ENCODE results near the gene CHST11.

CHST11 gene

DNA sequence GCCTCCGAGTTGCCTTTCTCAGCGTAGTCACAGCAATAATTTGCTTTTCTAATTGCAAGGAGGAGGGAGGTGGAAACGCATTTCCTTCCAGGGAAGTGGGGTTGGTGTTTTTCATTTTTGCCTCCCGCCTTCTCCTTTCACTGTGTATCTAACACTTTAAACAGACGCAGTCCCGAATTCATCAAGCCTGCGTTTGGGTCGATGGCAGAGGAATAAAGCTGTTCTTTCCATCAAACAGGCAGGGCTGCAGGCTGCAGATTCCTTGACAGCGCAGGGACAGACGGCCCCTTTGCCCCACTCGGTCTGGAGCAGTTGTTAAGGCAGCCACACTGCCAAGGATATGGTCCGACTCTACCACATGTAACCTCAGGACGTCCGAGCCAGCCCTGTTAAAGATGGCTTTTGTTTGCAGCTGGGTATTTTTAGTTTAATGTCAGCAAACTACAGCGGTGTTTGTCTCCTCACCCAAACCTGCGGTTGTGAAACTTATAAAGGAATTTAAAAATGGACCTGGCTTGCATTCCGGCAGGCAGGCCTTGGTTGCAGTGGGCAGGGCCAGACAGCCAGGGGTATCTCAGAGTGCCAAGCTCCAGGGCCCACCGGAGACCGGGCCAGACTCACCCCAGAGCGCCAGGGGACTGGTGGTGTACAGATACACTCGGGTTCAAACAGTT, 2.1 kb downstream of the CHST11 start:
- Histone ChIP-seq H3K36me3 (ENCODE audit: insufficient read depth, low read length) (peaks cover 57% of the 10 kb centered on the region), H3K4me3 (ENCODE audit: low read depth in 1 of 2, low read length in 2 of 2) (peak overlapping the region; percentile 78 to 99), H3K79me2 (ENCODE audit: insufficient read depth, low read length) (peaks cover 79% of the 10 kb centered on the region), H2AFZ (ENCODE audit: low read depth, low read length) (0 out of 2 replicates have a peak overlapping the region, but pooled peaks have one; percentile 21), H3K4me2 (ENCODE audit: insufficient read depth, low read length) (peak overlapping the region; percentile 83), H3K9ac (ENCODE audit: low read depth, low read length) (peak overlapping the region; percentile 98), H4K20me1 (ENCODE audit: insufficient read depth, low read length) (peaks cover 60% of the 10 kb centered on the region), H3K27ac (ENCODE audit: low read length) (peak overlapping the region; percentile 91), H3K27me3 (ENCODE audit: insufficient read depth, low read length, poor library complexity) (no peaks in the 10 kb centered on the region), H3K4me1 (ENCODE audit: insufficient read depth, low read length) (peaks cover 60% of the 10 kb centered on the region), H3K9me3 (ENCODE audit: insufficient read depth, low read length, severe bottlenecking) (no peaks in the 10 kb centered on the region)
- TF ChIP-seq, protein P1, sequence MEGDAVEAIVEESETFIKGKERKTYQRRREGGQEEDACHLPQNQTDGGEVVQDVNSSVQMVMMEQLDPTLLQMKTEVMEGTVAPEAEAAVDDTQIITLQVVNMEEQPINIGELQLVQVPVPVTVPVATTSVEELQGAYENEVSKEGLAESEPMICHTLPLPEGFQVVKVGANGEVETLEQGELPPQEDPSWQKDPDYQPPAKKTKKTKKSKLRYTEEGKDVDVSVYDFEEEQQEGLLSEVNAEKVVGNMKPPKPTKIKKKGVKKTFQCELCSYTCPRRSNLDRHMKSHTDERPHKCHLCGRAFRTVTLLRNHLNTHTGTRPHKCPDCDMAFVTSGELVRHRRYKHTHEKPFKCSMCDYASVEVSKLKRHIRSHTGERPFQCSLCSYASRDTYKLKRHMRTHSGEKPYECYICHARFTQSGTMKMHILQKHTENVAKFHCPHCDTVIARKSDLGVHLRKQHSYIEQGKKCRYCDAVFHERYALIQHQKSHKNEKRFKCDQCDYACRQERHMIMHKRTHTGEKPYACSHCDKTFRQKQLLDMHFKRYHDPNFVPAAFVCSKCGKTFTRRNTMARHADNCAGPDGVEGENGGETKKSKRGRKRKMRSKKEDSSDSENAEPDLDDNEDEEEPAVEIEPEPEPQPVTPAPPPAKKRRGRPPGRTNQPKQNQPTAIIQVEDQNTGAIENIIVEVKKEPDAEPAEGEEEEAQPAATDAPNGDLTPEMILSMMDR (IDR thresholded peaks at IDR 0.05; ENCODE audit: borderline replicate concordance, extremely low read depth, low read length, poor library complexity, severe bottlenecking) = no peak
- TF ChIP-seq EZH2 (IDR thresholded peaks at IDR 0.05; ENCODE audit: borderline replicate concordance, low read depth, low read length, severe bottlenecking) = no peak
- ATAC-seq (ENCODE audit: insufficient read depth, low read depth) = peak; percentile 12
- peak; percentile 49 for DNase-seq

DNA sequence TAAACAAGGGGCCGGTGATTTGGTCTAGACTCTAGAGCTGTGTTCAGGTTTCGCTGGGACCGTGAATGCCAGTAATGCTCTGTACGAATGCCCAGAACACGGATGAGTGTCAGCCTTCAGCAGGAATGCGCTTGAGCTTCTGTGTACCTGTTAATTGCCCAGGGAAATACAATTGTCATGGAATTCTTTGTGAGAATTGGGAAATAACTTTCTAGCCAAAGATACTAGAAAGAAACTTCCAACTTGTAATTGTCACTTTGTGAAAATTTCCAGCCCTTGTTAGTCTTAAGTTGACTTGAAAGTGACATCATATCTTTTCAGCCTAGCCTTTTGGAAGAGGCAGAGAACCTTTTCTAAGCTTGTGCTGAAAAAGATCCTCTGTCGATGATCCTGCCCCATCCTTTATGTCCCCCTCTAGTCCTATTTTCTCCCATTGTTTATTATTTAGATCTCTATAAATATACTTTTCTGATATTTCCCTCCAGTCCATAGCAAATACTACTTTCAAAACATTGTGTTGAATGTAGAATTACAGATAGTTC, 2.7 kb downstream of the CHST11 start:
- peaks cover 60% of the 10 kb centered on the region for H4K20me1 ChIP-seq (ENCODE audit: insufficient read depth, low read length)
- peak overlapping the region; percentile 98 for H3K9ac ChIP-seq (ENCODE audit: low read depth, low read length)
- H3K36me3 ChIP-seq (ENCODE audit: insufficient read depth, low read length) = peaks cover 61% of the 10 kb centered on the region
- H3K4me3 ChIP-seq (ENCODE audit: low read depth in 1 of 2, low read length in 2 of 2) = peak overlapping the region; percentile 78 to 99
- TF ChIP-seq EZH2 (IDR thresholded peaks at IDR 0.05; ENCODE audit: borderline replicate concordance, low read depth, low read length, severe bottlenecking) = no peak
- TF ChIP-seq, protein P1 (IDR thresholded peaks at IDR 0.05; ENCODE audit: borderline replicate concordance, extremely low read depth, low read length, poor library complexity, severe bottlenecking) = no peak
- DNase-seq (no peak), ATAC-seq (ENCODE audit: insufficient read depth, low read depth) (no peak)
- peaks cover 66% of the 10 kb centered on the region for H3K4me1 ChIP-seq (ENCODE audit: insufficient read depth, low read length)
- peak overlapping the region; percentile 91 for H3K27ac ChIP-seq (ENCODE audit: low read length)
- H3K79me2 ChIP-seq (ENCODE audit: insufficient read depth, low read length) = peaks cover 85% of the 10 kb centered on the region
- H2AFZ ChIP-seq (ENCODE audit: low read depth, low read length) = no peak overlapping the region
- H3K4me2 ChIP-seq (ENCODE audit: insufficient read depth, low read length) = peak overlapping the region; percentile 83
- no peaks in the 10 kb centered on the region for H3K9me3 ChIP-seq (ENCODE audit: insufficient read depth, low read length, severe bottlenecking)
- H3K27me3 ChIP-seq (ENCODE audit: insufficient read depth, low read length, poor library complexity) = no peaks in the 10 kb centered on the region

DNA sequence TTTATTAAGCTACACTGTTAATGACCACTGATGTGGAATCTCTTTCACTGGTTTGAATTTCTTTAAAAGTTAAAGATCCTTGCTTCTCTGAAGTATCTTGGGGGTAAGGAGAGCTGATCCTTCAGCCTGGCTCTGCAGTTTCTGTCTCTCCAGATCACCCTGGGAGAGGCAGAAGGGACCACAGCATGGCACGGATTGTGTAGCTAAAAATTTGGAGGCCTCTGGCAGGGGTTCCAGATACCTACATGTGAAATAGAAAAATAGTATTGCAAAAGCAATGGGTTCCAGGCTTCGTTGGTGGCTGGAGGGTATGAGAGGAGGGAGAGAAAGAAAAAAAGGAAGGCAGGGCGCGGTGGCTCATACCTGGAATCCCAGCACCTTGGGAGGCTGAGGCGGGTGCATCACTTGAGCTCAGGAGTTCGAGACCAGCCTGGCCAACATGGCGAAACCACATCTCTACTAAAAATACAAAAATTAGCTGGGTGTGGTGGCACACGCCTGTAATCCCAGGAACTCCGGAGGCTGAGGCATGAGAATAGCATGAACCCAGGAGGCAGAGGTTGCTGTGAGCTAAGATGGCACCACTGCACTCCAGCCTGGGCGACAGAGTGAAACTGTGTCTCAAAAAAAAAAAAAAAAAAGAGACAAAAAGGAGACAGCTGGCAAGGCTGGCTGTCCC, 3.4 kb downstream of the CHST11 start:
- TF ChIP-seq EZH2 (IDR thresholded peaks at IDR 0.05; ENCODE audit: borderline replicate concordance, low read depth, low read length, severe bottlenecking) = no peak
- TF ChIP-seq, protein P1 (IDR thresholded peaks at IDR 0.05; ENCODE audit: borderline replicate concordance, extremely low read depth, low read length, poor library complexity, severe bottlenecking) = no peak
- peak overlapping the region; percentile 83 for H3K4me2 ChIP-seq (ENCODE audit: insufficient read depth, low read length)
- peaks cover 74% of the 10 kb centered on the region for H3K4me1 ChIP-seq (ENCODE audit: insufficient read depth, low read length)
- no peaks in the 10 kb centered on the region for H3K27me3 ChIP-seq (ENCODE audit: insufficient read depth, low read length, poor library complexity)
- peak overlapping the region; percentile 91 for H3K27ac ChIP-seq (ENCODE audit: low read length)
- peak overlapping the region; percentile 78 to 99 for H3K4me3 ChIP-seq (ENCODE audit: low read depth in 1 of 2, low read length in 2 of 2)
- H3K36me3 ChIP-seq (ENCODE audit: insufficient read depth, low read length) = peaks cover 69% of the 10 kb centered on the region
- peak overlapping the region; percentile 98 for H3K9ac ChIP-seq (ENCODE audit: low read depth, low read length)
- H4K20me1 ChIP-seq (ENCODE audit: insufficient read depth, low read length) = peaks cover 63% of the 10 kb centered on the region
- DNase-seq = peak; percentile 50
- ATAC-seq (ENCODE audit: insufficient read depth, low read depth) = no peak
- H2AFZ ChIP-seq (ENCODE audit: low read depth, low read length) = no peak overlapping the region
- peaks cover 92% of the 10 kb centered on the region for H3K79me2 ChIP-seq (ENCODE audit: insufficient read depth, low read length)
- no peaks in the 10 kb centered on the region for H3K9me3 ChIP-seq (ENCODE audit: insufficient read depth, low read length, severe bottlenecking)

Measured in DND-41 (cell line).